ENCODE results near the gene DENND2D. TPM values are rescaled to one million over a fixed set of nuclear protein-coding genes. Genes with fewer than 3 reads are reported as not detected.

The DENND2D gene
- total RNA-seq, 4 donors from 2014 or later: 25.3 to 37.1 (median 31.8) TPM

DNA sequence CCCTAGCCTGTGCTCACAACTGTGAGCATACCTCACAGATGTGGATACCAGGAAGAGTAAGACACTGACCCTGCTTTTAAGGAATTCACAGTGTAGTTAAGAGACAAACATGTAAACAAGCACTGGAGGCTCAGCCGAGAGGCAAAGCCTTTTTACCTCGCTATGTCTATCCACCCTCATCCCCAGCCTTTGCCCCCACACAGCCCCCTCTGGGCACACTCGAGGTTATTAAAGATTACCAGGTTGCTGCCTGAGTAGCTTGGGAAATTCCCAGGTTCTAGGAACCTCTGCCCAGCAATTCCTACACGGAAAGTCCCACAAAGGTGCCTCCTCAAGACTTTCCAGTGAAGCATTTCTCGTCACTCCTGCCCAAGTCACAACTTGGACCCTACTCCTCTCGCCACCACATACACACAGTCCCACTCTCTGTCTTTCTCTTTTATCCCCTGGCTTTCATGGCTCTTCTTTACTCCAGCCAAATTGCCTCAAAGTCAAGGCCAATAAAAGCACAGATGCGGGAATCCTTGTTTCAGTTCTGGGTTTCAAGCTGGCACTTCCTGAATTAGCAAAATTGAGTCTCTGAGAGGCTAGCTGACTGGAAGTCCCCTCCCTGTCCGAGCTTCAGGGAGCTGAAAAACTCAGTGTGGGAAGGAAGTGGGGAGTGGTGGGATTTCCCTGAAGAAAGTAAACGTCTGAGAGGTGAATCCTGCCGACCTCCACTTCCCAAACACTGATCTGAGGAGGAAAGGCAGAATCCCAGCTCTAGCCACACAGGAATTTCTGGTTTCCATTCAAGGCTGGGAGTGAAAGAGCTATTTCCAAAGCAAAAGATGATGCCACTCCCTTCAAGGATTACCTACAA lies 7.6 kb downstream of the DENND2D start:
- peak overlapping the region; percentile 51 for H3K27ac ChIP-seq
- 30% methylated on average over 10 of the region's 10 CpGs for WGBS
- H3K4me3 ChIP-seq: no peak overlapping the region
- TF ChIP-seq, protein P1, sequence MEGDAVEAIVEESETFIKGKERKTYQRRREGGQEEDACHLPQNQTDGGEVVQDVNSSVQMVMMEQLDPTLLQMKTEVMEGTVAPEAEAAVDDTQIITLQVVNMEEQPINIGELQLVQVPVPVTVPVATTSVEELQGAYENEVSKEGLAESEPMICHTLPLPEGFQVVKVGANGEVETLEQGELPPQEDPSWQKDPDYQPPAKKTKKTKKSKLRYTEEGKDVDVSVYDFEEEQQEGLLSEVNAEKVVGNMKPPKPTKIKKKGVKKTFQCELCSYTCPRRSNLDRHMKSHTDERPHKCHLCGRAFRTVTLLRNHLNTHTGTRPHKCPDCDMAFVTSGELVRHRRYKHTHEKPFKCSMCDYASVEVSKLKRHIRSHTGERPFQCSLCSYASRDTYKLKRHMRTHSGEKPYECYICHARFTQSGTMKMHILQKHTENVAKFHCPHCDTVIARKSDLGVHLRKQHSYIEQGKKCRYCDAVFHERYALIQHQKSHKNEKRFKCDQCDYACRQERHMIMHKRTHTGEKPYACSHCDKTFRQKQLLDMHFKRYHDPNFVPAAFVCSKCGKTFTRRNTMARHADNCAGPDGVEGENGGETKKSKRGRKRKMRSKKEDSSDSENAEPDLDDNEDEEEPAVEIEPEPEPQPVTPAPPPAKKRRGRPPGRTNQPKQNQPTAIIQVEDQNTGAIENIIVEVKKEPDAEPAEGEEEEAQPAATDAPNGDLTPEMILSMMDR (IDR thresholded peaks at IDR 0.05): no peak
- no peak for TF ChIP-seq POLR2A (IDR thresholded peaks at IDR 0.05)
- TF ChIP-seq EP300 (IDR thresholded peaks at IDR 0.05): no peak
- TF ChIP-seq POLR2AphosphoS5 (IDR thresholded peaks at IDR 0.05): no peak
- H3K9me3 ChIP-seq: no peaks in the 10 kb centered on the region
- H3K27me3 ChIP-seq: no peaks in the 10 kb centered on the region
- peaks cover 23% of the 10 kb centered on the region for H3K36me3 ChIP-seq
- DNase-seq (ENCODE audit: low spot score in 2 of 2): no peak
- H3K4me1 ChIP-seq: peaks cover 47% of the 10 kb centered on the region

DNA sequence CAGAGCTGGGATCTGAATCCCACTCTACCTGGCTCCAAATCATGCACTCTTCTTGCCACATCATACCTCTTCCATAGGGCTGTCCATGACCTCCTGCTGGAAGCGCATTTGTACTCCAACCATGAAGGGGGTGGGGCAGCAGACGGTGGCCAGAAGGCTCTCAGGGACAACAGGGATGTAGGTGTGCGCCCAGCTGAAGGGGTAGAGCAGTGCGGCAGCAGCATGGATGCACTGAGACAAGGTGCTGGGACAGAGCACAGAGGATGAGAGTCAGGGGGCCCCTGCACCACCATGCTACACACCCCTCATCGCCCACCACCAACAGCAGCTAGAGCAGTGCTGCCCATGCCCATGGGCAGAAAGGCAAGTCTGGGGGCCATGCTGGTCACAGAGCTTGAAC lies 8.4 kb downstream of the DENND2D start:
- TF ChIP-seq EP300 (IDR thresholded peaks at IDR 0.05) (no peak), POLR2AphosphoS5 (IDR thresholded peaks at IDR 0.05) (no peak), POLR2A (IDR thresholded peaks at IDR 0.05) (no peak)
- TF ChIP-seq, protein P1 (IDR thresholded peaks at IDR 0.05): no peak
- Histone ChIP-seq H3K4me3 (no peak overlapping the region), H3K27me3 (no peaks in the 10 kb centered on the region), H3K36me3 (peaks cover 28% of the 10 kb centered on the region), H3K9me3 (no peaks in the 10 kb centered on the region), H3K4me1 (peaks cover 47% of the 10 kb centered on the region), H3K27ac (peak overlapping the region; percentile 51)
- no peak for DNase-seq (ENCODE audit: low spot score in 2 of 2)
- 100% methylated on average over 4 of the region's 5 CpGs for WGBS

DNA sequence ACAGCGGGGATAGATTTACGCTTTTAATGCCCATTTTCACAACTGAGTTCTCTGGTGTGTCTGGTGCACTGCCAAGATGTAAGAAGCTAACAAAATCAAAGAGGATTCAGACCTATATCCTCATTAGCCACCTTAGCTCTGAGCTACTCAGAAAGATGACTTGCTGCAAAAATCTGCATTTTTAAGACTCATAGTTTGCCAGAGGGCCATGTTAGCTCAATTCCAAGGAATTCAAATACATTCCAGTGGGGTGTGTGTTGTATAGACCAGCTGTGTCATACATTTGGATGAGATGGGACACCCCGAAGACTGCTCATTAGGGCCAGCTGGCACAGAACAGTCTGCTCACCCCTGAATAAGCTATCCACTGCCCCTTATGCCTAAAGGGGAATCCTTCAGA lies 8.9 kb downstream of the DENND2D start:
- no peak for DNase-seq (ENCODE audit: low spot score in 2 of 2)
- Histone ChIP-seq H3K27ac (peak overlapping the region; percentile 51), H3K36me3 (peaks cover 30% of the 10 kb centered on the region)

DNA sequence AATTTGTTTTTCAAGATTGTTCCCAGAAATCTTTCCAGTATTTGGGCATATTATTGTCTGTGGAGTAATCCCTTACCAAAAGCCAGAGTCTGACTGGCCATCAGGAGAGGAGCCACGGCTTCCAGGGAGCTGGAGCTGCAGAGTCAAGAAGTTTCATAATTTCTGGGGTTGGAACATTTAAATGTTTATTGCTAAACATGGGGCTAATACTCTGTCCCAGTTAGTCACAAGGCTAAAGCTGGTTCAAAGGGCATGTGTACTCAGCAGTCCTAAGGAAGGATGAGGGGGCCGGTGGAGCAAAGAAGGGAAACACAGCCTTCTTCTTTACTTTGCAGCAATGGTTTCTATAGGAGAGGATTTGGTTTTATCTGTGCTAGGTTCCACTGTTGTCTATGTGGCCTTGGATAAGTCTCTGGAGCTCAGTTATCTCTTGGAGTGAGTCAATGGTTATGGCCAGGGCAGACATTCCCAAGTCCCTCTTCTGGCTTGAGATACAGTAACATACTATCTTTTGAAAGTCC lies 9.5 kb downstream of the DENND2D start:
- Histone ChIP-seq H3K9me3 (no peaks in the 10 kb centered on the region), H3K27ac (peak overlapping the region; percentile 51), H3K4me3 (no peak overlapping the region), H3K4me1 (peaks cover 47% of the 10 kb centered on the region), H3K36me3 (peaks cover 35% of the 10 kb centered on the region), H3K27me3 (no peaks in the 10 kb centered on the region)
- TF ChIP-seq, protein P1 (IDR thresholded peaks at IDR 0.05): no peak
- TF ChIP-seq POLR2AphosphoS5 (IDR thresholded peaks at IDR 0.05) (no peak), EP300 (IDR thresholded peaks at IDR 0.05) (no peak), POLR2A (IDR thresholded peaks at IDR 0.05) (no peak)
- WGBS: 65% methylated on average over 2 of the region's 2 CpGs
- no peak for DNase-seq (ENCODE audit: low spot score in 2 of 2)

More for the DNA sequence above, 8.9 kb downstream of the DENND2D start:
- H3K4me3 ChIP-seq: no peak overlapping the region
- 57% methylated on average over 3 of the region's 3 CpGs for WGBS
- H3K4me1 ChIP-seq: peaks cover 47% of the 10 kb centered on the region
- no peaks in the 10 kb centered on the region for H3K27me3 ChIP-seq
- H3K9me3 ChIP-seq: no peaks in the 10 kb centered on the region
- TF ChIP-seq EP300 (IDR thresholded peaks at IDR 0.05): no peak
- TF ChIP-seq POLR2A (IDR thresholded peaks at IDR 0.05): no peak
- no peak for TF ChIP-seq POLR2AphosphoS5 (IDR thresholded peaks at IDR 0.05)
- TF ChIP-seq, protein P1 (IDR thresholded peaks at IDR 0.05): no peak

DNA sequence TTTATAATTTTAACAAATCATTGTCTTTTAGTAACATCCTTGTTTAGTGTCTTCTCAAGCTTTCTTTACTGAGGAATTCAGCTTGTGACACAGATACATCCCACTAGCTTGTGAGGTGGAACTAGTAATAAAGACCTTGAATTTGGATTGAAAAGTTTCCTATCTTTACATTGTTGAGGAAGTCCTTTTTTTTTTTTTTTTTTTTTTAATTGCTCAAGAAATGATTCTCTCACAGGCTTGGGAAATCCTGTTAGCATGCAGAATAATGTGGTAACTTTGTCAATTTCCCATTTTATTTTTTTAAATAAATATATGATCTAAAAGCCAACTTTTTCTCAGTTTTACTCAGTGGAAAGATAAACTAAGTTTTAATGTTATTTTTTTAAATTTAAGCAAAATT lies 15.8 kb downstream of the DENND2D start:
- no peaks in the 10 kb centered on the region for H3K27me3 ChIP-seq
- no peak overlapping the region for H3K27ac ChIP-seq
- no peaks in the 10 kb centered on the region for H3K9me3 ChIP-seq
- DNase-seq (ENCODE audit: low spot score in 2 of 2): no peak
- peaks cover 9% of the 10 kb centered on the region for H3K4me1 ChIP-seq
- H3K4me3 ChIP-seq: no peak overlapping the region
- TF ChIP-seq EP300 (IDR thresholded peaks at IDR 0.05) (no peak), POLR2A (IDR thresholded peaks at IDR 0.05) (no peak)
- H3K36me3 ChIP-seq: peaks cover 47% of the 10 kb centered on the region

Data from suprapubic skin (tissue), 4 donors.